Subcutaneous abdominal adipose tissue (tissue), 5 donors: Measurements from ENCODE around the gene BMPR1A.

Experiments used
- H3K27ac ChIP-seq: one replicate; pipeline ENCODE4 v1.7.0; 2013; ENCODE audit warnings: low read depth, mild to moderate bottlenecking, inconsistent platforms, low read length, moderate library complexity
- H3K27me3 ChIP-seq, 5 donors: one replicate each; pipeline ENCODE4 v1.7.0; 2013; ENCODE audit warnings: low read length in 5 of 5, inconsistent platforms in 1 of 5; ENCODE audit not compliant: control insufficient read depth in 5 of 5, insufficient read depth in 4 of 5
- H3K36me3 ChIP-seq, 5 donors: one replicate each; pipeline ENCODE4 v1.7.0; 2013; ENCODE audit warnings: low read length in 5 of 5; ENCODE audit not compliant: control insufficient read depth in 5 of 5, insufficient read depth in 5 of 5
- H3K4me1 ChIP-seq, 5 donors: one replicate each; pipeline ENCODE4 v1.7.0; 2013; ENCODE audit warnings: low read length in 5 of 5, mild to moderate bottlenecking in 3 of 5, moderate library complexity in 1 of 5; ENCODE audit not compliant: control insufficient read depth in 5 of 5, insufficient read depth in 5 of 5
- H3K4me3 ChIP-seq, 5 donors: one replicate each; pipeline ENCODE4 v1.7.0; 2013; ENCODE audit warnings: low read length in 5 of 5, low read depth in 1 of 5
- H3K9ac ChIP-seq, 5 donors: one replicate each; pipeline ENCODE4 v1.7.0; 2013; ENCODE audit warnings: low read length in 5 of 5, mild to moderate bottlenecking in 4 of 5, moderate library complexity in 3 of 5
- H3K9me3 ChIP-seq, 5 donors: one replicate each; pipeline ENCODE4 v1.7.0; 2013; ENCODE audit warnings: low read length in 5 of 5; ENCODE audit not compliant: control insufficient read depth in 5 of 5
- donor health status: healthy.
- donor health status: healthy.
- donor health status: healthy.
- donor health status: healthy.
- donor health status: healthy.

The BMPR1A gene

DNA sequence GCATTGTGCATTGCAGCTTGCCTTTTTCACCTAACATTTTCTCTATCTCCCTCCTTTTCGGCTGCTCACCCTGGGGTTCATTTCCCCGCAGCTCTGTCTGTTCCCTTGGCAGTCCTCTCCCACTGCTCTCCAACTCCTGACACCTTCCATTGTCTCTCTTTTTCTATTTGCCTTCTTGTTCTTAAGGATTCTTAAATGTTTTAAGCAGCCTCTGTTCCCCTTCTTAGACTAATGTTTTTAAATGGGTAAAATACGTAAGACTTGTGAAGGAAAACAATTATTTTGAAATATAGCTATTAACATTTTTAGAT is 19.4 kb downstream of the BMPR1A start:
- Histone ChIP-seq H3K9me3 (peaks cover 0 to 4% (median 0%) of the 10 kb centered on the region in 5 donors), H3K27me3 (no peaks in the 10 kb centered on the region), H3K36me3 (no peaks in the 10 kb centered on the region), H3K9ac (no peak overlapping the region), H3K4me1 (peaks cover 0 to 12% (median 2%) of the 10 kb centered on the region in 5 donors), H3K27ac (no peak overlapping the region), H3K4me3 (no peak overlapping the region)

- Histone ChIP-seq H3K27me3 (no peaks in the 10 kb centered on the region), H3K9me3 (peaks cover 0 to 4% (median 0%) of the 10 kb centered on the region in 5 donors), H3K4me3 (no peak overlapping the region), H3K9ac (no peak overlapping the region), H3K36me3 (no peaks in the 10 kb centered on the region), H3K27ac (no peak overlapping the region), H3K4me1 (peaks cover 0 to 18% (median 7%) of the 10 kb centered on the region in 5 donors)
Observed at GRCh38 chr10:86779220-86780017, 23.0 kb downstream of the BMPR1A start.

DNA sequence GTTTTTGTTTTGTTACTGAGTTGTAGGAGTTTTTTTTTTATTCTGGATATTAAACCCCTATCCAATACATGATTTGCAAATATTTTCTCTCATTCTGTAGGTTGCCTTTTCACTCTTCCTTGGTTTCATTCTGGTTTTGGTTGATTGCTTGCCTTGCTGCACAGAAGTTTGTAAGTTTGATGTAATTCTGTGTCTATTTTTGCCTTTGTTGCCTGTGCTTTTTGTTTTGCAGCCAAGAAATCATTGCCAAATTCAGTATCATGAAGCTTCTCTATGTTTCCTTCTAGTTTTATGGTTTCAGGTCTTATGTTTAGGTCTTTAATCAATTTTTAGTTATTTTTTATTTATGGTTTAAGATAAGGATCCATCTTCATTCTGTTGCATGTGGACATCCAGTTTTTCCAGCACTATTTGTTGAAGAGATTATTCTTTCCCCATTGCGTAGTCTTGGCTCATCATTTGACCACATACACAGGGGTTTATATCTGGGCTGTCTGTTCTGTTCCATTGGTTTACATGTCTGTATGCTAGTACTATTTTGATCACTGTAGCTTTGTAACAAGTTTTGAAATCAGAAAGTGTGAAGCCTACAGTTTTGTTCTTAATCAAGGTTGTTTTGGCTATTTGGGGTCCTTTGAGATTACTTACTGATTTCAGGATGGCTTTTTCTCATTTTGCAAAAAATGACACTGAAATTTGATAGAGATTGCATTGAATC is 26.4 kb downstream of the BMPR1A start:
- H3K27ac ChIP-seq = no peak overlapping the region
- no peaks in the 10 kb centered on the region for H3K36me3 ChIP-seq
- H3K4me3 ChIP-seq = no peak overlapping the region
- no peaks in the 10 kb centered on the region for H3K27me3 ChIP-seq
- H3K9ac ChIP-seq = no peak overlapping the region
- H3K4me1 ChIP-seq = peaks cover 0 to 27% (median 8%) of the 10 kb centered on the region in 5 donors
- H3K9me3 ChIP-seq = peaks cover 0 to 8% (median 0%) of the 10 kb centered on the region in 5 donors

DNA sequence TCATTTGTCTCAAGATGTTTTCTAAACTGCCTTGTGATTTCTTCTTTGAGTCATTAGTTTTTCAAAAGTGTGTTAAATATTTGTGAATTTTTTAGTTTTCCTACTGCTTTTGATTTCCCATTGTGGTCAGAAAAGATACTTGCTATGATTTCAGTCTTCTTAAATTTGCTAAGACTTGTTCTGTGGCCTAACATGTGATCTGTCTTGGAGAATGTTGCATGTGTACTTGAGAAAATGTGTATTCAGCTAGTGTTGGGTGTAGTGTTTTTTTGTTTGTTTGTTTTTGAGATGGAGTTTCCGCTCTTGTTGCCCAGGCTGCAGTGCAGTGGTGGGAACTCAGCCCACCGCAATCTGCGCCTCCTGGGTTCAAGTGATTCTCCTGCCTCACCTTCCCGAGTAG is 28.6 kb downstream of the BMPR1A start:
- Histone ChIP-seq H3K9ac (no peak overlapping the region), H3K4me3 (no peak overlapping the region), H3K9me3 (peaks cover 0 to 5% (median 0%) of the 10 kb centered on the region in 5 donors), H3K36me3 (no peaks in the 10 kb centered on the region), H3K4me1 (peaks cover 0 to 25% (median 8%) of the 10 kb centered on the region in 5 donors), H3K27me3 (no peaks in the 10 kb centered on the region), H3K27ac (no peak overlapping the region)

DNA sequence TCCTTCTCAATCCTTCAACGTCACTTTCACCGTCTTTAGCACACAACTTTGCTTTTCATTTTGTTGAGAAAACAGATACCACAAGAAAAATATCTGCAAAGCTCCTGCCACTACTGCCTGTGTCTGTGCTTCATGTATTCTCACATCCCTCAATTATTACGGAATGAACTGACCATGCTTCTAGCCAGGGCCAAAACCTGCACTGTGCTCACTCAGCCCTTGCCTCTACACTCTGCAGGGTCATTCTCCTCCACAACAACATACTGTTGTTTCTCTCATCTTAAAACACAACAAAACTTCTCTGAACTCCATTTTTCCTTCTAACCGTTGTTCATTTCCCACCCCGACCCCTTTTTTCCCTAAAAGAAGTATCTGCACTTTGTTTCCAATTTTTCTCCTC is 29.5 kb downstream of the BMPR1A start:
- Histone ChIP-seq H3K27me3 (no peaks in the 10 kb centered on the region), H3K36me3 (no peaks in the 10 kb centered on the region), H3K9ac (no peak overlapping the region), H3K27ac (no peak overlapping the region), H3K9me3 (peaks cover 0 to 5% (median 0%) of the 10 kb centered on the region in 5 donors), H3K4me1 (peaks cover 0 to 25% (median 8%) of the 10 kb centered on the region in 5 donors), H3K4me3 (no peak overlapping the region)

DNA sequence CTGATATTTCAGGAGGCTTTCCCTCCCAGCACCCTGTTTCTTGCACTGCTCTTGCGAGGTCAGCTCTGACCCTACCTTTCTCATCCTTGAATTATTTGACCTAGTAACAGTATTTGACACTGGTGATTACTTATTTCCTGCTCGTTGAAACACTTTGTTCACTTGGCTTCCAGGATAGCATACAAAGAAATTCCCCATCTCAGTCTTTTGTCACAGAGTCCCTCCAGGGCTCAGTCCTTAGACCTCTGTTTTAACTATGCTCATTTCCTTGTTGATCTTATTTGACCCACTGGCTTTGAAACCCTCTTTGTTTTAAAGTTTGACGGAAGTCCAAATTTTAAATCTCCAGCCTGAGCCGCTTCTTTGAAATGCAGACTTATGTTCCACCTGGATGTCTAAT is 29.9 kb downstream of the BMPR1A start:
- Histone ChIP-seq H3K36me3 (no peaks in the 10 kb centered on the region), H3K27me3 (no peaks in the 10 kb centered on the region), H3K9me3 (peaks cover 0 to 5% (median 0%) of the 10 kb centered on the region in 5 donors), H3K4me3 (no peak overlapping the region), H3K27ac (no peak overlapping the region), H3K4me1 (peaks cover 0 to 25% (median 8%) of the 10 kb centered on the region in 5 donors), H3K9ac (no peak overlapping the region)

- Histone ChIP-seq H3K27ac (no peak overlapping the region), H3K4me3 (no peak overlapping the region), H3K4me1 (peaks cover 0 to 13% (median 0%) of the 10 kb centered on the region in 5 donors), H3K9me3 (peaks cover 0 to 5% (median 0%) of the 10 kb centered on the region in 5 donors), H3K27me3 (no peaks in the 10 kb centered on the region), H3K9ac (no peak overlapping the region), H3K36me3 (peaks cover 0 to 3% (median 0%) of the 10 kb centered on the region in 5 donors)
Observed at GRCh38 chr10:86790394-86790793, 34.0 kb downstream of the BMPR1A start.

- H3K27ac ChIP-seq = no peak overlapping the region
- H3K4me3 ChIP-seq = no peak overlapping the region
- H3K4me1 ChIP-seq = no peaks in the 10 kb centered on the region
- peaks cover 0 to 4% (median 0%) of the 10 kb centered on the region in 5 donors for H3K9me3 ChIP-seq
- H3K36me3 ChIP-seq = peaks cover 0 to 3% (median 0%) of the 10 kb centered on the region in 5 donors
- no peak overlapping the region for H3K9ac ChIP-seq
- H3K27me3 ChIP-seq = no peaks in the 10 kb centered on the region
Observed at GRCh38 chr10:86792461-86793167, 36.2 kb downstream of the BMPR1A start.

DNA sequence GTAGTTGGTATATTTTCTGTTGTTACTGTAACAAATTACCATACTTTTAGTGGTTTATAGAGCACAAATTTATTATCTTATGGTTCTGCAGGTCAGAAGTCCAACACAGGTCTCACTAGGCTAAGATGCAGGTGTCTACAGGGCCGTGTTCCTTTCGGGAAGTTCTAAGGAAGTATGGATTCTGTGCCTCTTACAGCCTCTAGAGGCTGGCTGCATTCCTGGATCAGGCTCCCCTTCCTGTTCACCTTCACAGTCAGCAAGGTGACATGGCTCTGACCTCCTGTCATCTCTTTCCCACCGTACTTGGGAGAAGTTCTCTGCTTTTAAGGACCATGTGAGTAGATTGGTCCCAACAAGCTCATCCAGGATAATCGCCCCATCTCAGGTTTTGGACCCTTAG is 37.3 kb downstream of the BMPR1A start:
- Histone ChIP-seq H3K4me3 (no peak overlapping the region), H3K27me3 (no peaks in the 10 kb centered on the region), H3K36me3 (peaks cover 0 to 3% (median 0%) of the 10 kb centered on the region in 5 donors), H3K9ac (no peak overlapping the region), H3K27ac (no peak overlapping the region), H3K4me1 (peaks cover 0 to 3% (median 2%) of the 10 kb centered on the region in 5 donors), H3K9me3 (no peaks in the 10 kb centered on the region)

- Histone ChIP-seq H3K4me3 (no peak overlapping the region), H3K27me3 (no peaks in the 10 kb centered on the region), H3K36me3 (peaks cover 0 to 3% (median 0%) of the 10 kb centered on the region in 5 donors), H3K9me3 (no peaks in the 10 kb centered on the region), H3K27ac (no peak overlapping the region), H3K9ac (no peak overlapping the region), H3K4me1 (peaks cover 0 to 10% (median 3%) of the 10 kb centered on the region in 5 donors)
Observed at GRCh38 chr10:86795353-86795752, 38.9 kb downstream of the BMPR1A start.
